Cardiac fibroblast (primary cell): ENCODE results near the gene EDEM1.
A peak's percentile ranks its signal among the peaks of the same experiment; 100 is the strongest.

Source experiments
- DNase-seq, 2 donors: peaks; one replicate each; pipeline versions ENCODE4 v3.0.0 to v3.0.0-alpha.2; 2010; ENCODE audit warnings: low read depth in 2 of 2
- H3K4me3 ChIP-seq, 2 donors: replicated peaks in 1 of 2; 1 replicate in 1 of 2; 2 replicates in 1 of 2; pipeline ENCODE4 v1.5.1; 2011; ENCODE audit warnings: low read depth in 2 of 2, low read length in 2 of 2, mild to moderate bottlenecking in 2 of 2, moderate library complexity in 1 of 2
- CTCF ChIP-seq: IDR thresholded peaks from one replicate; pipeline ENCODE4 v1.5.1; 2011; ENCODE audit warnings: low read depth, mild to moderate bottlenecking, low read length, inconsistent platforms

Gene EDEM1

GRCh38 chr3:5186089-5186857, 1.2 kb upstream of the EDEM1 start:
- peak overlapping the region; percentile 25 to 57 for H3K4me3 ChIP-seq
- DNase-seq: no peak
- TF ChIP-seq CTCF: no peak

GRCh38 chr3:5186858-5187155, 700 bp upstream of the EDEM1 start:
- peak; percentile 55 to 57 for DNase-seq
- H3K4me3 ChIP-seq: peak overlapping the region; percentile 25 to 57
- no peak for TF ChIP-seq CTCF

GRCh38 chr3:5187920-5188418, 462 bp downstream of the EDEM1 start:
- DNase-seq: peak; percentile 37 to 41
- peak overlapping the region; percentile 72 to 88 for H3K4me3 ChIP-seq
- no peak for TF ChIP-seq CTCF

DNA sequence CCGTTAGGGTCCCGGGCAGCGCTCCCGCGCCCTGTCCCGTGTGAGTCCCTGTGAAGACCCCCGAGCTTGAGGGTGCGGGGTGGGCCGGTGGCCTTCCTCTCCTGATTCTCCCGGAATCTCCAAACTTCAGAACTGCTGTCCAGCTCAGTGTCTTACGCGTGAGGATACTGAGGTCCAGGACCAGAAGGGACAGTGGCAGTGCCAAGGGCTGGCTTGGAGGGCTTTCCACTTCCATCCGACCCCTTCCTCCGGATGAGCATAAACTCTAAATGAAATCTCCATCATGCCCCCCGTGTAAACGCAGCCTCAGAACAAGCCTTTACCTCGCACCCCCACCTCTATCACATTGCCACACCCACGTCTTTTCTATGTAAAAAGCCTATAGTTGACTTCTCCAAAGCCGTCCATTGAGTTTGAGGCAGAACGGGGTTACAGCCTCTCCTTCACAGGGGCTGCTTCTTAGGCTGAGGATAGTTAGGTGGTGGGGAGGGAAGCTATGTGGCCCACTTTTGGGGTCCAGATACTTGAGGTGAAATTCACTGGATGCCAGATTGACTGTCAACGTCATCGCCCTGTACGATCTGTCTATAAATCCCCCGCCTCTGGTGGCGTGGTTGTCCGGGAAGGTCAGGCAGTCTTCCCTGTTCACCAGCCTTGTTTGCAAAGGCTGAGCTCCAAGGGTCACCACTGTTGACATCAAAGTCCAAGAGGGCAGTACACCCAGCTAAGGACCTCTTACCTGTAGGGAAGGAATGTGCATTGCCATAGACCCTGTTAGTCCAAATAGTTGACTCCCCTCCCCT, 1.1 kb downstream of the EDEM1 start:
- peak; percentile 37 to 55 for DNase-seq
- TF ChIP-seq CTCF: no peak
- H3K4me3 ChIP-seq: peak overlapping the region; percentile 72 to 88

GRCh38 chr3:5190147-5190791, 2.8 kb downstream of the EDEM1 start:
- no peak for DNase-seq
- no peak overlapping the region for H3K4me3 ChIP-seq

More at GRCh38 chr3:5190147-5190791, 2.8 kb downstream of the EDEM1 start:
- TF ChIP-seq CTCF: no peak
